GM19238 (cell line): ENCODE results near the gene SNRPA.

ENCODE experiments used
- DNase-seq: peaks from one replicate; pipeline ENCODE4 v3.0.0; 2011; ENCODE audit warnings: low spot score; ENCODE audit not compliant: insufficient read length

Gene SNRPA

DNA sequence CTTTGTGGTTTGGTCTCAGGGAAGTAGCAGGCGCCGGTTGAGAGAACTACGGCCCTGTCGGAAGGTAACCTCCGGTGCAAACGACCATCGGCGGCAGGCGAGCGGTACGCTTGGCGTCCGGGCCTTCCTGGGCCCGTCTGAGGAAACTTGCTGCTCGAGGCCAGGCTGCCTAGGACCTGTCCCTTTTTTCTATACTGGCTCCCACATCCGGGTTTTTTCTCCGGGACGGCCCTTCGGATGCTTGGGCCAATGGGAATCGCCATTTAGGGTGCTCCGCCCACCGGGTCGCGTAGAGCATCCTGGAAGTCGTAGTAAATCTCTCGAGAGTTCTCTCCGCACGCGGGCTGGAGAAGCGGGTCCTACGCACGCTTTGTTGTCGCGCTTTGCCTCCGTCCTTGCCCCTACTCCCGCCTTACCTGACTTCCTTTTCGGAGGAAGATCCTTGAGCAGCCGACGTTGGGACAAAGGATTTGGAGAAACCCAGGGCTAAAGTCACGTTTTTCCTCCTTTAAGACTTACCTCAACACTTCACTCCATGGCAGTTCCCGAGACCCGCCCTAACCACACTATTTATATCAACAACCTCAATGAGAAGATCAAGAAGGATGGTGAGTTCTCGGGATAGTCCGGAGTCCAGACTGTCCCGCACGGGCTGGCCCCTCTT, at the start of gene SNRPA:
TSS of gene SNRPA (plus strand) at position 330 of the 664 bp plus-strand sequence. CDS start at position 536, 206 bp downstream.
- DNase-seq: peak; percentile 87

DNA sequence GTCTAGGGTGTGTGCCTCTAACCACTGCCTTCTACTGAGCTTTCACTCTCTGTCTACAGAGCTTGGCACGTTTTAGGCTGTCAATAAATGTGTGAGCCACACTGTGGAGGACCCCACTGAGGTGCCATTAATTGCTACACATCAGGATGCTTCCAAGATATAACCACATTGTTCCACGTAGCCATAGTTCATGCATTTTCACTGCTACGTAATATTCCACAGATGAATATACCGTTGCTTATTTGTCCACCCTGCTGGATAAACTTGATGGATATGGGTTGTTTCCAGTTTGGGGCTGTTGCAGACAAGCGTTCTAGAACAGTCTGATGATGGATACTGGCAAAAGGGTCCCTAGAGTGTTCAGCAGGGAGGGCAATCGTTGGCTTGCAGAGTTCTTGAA, 49.2 kb upstream of the SNRPA start:
- DNase-seq: no peak

DNA sequence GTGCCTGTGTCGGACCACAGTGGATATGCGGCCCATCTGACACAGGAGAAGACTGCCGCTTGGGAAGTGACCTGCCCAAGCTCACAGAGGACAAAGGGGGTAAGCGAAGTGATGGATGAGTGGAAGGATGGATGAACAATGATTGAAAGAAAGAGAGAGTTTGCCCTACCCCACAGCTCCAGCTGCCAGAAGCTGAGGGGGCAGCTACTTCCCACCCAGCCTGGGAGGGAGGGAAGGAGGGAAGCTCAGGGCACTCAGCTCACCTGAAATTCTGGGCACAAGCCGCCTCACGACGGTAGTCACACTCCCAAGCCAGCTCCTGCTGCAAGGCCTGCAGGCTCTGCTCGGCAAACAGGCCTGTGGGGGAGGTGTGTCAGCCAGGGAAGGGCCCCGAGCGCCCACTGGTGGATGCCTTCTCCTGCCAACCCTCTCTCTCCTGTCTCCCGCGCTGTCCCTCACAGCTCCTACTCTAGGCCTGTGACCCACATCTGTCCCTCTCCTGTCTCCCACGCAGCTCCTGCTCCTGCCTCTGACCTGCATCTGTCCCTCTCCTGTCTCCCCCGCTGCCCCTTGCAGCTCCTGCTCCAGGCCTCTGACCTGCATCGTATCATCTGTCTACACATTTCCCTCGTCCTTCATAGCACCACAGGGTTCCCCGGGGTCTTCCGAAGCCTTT, 48.5 kb upstream of the SNRPA start:
- DNase-seq: no peak

DNA sequence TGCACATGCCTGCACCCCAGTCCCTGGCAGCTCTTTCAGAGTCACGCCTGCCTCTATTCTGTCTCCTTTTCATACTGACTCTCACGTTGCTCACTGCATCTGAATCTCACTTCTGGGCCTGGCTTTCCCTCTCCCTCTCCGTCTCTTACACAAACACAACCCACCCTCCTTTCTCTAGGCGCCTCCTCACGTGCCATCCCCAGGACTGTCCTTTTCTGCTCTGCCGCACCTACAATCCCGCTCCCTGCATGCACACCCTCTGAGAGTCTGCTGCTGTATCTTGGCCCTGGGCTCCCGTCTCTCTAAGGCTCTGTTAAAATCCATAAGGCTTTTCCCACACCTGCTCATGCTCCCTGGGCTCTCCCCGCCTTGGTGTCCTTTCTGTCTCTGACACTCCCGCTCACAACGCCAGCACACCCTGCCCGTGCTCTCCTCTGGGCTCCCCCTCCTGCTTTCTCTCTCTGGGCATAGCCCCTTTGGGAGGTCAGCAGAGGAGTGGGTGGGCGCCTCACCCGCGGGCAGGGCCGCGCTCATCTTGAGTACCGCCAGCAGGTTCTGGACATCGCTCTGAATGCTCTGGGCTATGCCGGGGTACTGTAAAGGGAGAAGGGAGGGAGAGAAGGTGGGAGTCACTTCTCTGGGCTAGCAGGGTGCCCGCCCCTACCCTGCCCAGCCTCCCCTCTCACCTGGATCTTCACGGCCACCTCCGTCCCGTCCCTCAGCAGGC, 47.8 kb upstream of the SNRPA start:
- no peak for DNase-seq

DNA sequence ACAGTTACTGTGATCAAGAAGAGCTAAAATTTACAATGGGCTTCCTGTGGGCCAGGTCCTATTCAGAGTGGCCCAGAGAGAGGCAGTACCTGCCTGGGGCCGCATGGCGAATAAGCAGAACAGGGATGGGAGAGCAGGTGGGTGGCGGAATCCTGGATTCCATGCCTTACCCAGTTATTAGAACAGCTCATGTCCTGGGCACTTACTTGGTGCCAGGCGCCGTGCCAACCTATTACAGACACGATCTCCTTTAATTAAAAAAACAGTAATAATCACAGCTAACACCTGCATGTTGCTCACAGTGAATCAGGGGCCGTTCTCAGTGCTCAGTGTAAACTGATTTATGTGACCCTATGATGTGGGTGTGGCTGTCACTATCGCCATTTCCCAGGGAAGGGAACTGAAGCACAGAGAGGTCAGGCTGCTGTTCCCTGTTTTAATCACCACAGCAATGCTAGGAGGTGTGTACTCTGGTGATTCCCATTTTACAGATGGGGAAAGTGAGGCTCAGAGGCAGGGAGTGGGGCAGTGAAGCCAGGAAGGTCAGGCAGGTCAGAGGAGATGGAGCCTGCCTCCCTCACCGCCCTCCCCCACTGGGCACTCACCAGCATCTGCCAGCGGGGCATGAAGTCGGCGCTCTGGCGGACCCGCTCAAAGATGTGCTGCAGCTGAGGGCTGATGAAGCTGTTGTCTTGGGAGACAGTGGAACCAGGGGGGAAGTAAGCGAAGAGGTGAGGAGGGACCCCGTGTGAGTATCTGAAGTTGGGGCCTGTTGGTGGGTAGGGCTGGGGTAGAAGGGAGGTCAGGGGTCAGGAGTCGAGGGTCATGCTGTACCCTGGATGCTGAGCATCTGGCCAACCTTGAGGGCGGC, 46.3 kb upstream of the SNRPA start:
- DNase-seq: no peak

DNA sequence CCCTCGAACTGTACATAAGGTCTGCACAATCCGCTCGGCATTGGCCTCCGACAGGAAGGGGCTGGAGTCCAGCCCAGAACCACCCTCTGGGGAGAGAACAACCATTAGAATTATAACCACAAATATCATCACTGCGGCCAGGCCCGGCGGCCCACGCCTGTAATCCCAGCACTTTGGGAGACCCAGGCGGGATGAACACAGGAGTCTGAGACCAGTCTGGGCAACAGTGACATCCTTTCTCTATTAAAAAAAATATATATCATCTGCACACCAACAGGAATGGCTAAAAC, 45.7 kb upstream of the SNRPA start:
- DNase-seq: no peak

DNA sequence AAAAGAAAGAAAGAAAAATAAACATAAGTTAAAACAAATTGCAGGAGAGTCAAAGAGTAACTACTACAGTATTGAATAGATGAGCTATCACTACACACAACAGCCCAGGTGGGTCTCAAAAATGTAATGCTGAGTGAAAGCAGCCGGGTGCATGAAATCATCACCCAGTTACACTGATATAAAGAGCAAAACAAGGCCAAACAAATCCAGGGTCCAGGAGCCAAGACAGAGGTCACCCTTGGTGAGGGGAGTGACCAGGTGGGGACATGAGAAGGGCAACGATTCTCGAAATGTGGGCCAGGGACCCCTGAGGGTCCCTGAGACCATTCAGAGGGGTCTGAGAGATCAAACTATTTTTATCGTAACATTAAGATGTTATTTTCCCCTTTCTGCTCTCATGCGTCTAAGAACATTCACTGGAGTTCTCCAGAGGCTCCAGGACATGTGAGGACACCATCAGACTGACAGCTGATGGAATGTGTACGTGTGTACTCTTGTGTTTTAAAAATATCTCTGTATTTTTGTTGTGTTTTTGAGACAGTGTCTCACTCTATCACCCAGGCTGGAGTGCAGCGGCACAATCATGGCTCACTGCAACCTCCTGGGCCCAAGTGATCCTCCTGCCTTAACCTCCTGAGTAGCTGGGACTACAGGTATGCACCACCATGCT, 44.9 kb upstream of the SNRPA start:
- DNase-seq: no peak

DNA sequence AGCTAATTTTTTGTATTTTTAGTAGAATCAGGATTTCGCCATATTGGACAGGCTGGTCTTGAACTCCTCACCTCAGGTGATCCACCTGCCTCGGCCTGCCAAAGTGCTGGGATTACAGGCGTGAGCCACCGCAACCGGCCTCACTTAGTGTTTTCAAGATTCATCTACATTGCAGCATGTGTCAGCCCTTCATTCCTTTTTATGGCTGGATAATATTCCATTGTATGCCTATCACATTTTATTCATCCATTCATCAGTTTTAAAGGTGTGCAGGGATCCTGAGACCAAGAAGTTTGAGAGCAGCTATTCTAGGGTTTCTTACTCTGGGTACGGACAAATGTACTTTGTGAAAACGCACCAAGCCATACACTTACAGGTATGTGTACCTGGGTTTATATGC, 43.4 kb upstream of the SNRPA start:
- DNase-seq: no peak

DNA sequence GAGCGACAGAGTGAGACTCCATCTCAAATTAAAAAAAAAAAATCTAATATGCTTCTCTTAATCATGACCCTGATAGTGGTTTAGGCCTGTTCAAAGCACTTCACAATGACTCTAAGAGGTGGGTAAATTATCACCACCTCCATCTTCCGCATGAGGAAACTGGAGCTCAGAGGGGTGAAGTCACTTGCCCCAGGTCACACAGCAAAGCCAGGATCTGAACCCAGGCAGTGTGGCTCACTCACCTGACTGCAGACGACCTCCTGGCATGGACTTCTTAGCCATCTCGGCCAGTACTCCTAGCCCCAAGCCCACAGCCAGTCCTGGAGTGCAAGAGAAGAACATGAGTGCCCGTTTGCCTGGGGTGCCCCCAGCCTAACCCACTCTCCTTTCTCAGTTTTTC, 41.2 kb upstream of the SNRPA start:
- DNase-seq: no peak

DNA sequence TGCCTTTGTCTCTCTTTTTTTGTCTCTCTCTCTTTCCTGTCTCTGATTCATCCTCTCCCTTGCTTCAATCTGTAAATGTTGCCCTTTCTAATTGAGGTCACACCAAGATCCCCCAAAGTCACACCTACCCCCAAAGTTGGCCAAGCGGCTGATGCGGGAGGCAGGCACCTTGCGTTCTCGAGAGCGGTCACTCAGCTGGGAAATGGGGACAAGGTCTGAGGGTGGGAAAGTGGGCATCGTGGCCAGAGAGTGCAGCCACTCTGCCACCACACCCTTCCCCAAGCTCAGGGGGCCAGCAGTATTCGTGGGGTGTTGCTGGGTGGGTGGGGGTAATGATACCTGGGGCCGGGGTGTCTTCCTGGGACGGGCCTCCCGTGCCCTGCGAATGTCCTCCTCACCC, 37.1 kb upstream of the SNRPA start:
- no peak for DNase-seq

DNA sequence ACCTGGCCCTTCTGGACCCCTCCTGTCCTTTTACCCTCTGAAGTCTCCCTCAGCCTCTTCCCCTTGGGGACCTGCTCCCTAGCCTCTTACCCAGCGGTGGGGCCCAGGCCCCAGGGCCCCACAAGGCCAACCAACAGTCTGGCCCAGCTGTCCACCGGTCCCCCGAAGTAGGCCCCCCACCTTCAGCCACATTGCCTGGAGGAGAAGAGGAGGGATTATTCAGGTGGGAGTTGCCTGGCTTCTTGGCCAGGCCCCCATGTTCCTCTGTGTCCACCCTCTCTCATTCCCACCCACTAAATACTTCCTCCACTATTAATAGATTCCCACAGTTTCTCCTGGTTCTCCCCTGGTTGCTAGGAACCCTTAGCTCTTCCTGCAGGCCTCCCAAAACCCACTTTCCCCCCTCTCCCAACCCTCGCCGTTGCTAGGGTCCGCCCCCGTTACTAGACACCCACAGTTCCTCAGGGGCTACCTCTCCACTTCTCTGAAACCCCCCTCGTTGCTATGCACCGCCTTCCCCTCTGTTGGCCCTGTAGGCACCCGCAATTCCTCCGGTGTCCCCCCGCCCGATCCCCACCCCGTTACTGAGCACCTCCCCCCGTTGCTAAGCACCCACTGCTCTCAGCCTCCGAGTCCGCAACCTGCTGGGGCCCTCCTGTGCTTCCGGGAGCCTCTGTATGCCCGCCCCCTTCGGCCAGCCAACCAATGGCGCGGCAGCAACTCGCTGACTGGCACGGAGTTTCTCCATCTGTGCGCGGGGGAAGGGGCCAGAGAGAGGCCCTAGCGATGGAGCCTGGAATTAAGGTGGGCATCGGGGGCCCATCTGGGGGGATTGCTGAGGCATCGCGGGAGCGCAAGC, 36.3 kb upstream of the SNRPA start:
- peak; percentile 94 for DNase-seq

DNA sequence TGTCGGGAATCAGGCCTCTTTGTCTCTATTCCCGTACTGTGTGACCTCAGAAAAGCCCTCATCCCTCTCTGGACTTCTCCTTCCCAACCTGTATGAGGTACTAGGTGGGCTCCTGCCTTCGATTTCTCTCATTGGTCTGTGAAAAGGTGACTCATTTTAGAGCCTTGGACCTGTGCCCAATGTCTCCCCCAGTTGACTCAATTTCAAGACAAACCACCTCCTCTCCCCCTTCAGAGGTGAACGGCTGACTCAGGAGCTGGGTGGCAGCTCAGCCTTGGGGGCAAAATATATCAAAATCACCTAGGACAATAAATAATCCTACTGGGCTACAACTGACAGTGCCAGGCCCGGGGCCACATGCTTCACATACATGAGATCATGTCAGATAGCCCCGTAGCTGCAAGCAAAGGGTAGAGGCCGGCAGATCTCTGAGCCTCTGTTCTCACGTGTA, 34.9 kb upstream of the SNRPA start:
- DNase-seq: no peak

DNA sequence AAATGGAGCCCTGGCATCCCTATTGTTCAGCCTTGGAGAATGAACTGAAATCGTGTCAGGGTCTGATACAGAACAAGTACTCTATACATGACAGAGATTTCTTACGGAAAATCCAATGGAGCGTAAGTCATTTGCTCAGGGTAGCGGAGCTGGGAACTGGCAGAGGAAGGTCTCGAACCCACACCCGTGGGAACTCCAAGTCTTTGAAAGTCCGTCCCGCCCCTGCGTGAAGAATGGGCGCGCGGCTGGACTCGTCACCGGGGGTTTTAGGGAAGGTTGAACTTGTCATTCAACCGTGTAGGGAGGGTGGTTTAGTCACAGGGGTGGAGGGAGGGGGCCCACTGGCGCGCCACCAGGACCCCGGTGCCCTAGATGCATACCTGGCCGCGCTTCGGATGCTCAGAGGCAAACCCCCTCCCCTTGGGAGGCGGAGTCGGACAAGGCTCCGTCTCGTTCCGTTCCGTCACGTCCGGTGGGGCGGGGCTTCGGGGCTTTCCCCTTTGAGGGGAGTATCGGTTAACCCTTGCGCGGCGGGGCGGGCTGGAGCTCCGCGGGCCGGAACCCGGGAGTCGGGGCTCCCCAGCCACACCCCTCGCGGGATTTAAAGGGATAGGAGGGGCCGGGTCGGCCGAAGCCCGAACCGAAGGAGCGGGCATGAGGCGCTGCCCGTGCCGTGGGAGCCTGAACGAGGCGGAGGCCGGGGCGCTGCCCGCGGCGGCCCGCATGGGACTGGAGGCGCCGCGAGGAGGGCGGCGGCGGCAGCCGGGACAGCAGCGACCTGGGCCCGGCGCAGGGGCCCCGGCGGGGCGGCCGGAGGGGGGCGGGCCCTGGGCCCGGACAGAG, 34.3 kb upstream of the SNRPA start, which contains the start of the genes COQ8B and ITPKC:
TSS of gene COQ8B (minus strand) at position 405 of the 843 bp plus-strand sequence. CDS start 2,254 bp downstream, outside the sequence.
TSS of gene ITPKC (plus strand) at position 631 of the 843 bp plus-strand sequence. CDS start at position 655, 24 bp downstream.
- peak; percentile 97 for DNase-seq

DNA sequence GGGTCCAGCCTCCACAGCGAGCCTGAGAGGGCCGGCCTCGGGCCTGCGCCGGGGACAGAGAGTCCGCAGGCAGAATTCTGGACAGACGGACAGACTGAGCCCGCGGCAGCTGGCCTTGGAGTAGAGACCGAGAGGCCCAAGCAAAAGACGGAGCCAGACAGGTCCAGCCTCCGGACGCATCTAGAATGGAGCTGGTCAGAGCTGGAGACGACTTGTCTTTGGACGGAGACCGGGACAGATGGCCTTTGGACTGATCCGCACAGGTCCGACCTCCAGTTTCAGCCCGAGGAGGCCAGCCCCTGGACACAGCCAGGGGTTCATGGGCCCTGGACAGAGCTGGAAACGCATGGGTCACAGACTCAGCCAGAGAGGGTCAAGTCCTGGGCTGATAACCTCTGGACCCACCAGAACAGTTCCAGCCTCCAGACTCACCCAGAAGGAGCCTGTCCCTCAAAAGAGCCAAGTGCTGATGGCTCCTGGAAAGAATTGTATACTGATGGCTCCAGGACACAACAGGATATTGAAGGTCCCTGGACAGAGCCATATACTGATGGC, 33.6 kb upstream of the SNRPA start:
- no peak for DNase-seq

DNA sequence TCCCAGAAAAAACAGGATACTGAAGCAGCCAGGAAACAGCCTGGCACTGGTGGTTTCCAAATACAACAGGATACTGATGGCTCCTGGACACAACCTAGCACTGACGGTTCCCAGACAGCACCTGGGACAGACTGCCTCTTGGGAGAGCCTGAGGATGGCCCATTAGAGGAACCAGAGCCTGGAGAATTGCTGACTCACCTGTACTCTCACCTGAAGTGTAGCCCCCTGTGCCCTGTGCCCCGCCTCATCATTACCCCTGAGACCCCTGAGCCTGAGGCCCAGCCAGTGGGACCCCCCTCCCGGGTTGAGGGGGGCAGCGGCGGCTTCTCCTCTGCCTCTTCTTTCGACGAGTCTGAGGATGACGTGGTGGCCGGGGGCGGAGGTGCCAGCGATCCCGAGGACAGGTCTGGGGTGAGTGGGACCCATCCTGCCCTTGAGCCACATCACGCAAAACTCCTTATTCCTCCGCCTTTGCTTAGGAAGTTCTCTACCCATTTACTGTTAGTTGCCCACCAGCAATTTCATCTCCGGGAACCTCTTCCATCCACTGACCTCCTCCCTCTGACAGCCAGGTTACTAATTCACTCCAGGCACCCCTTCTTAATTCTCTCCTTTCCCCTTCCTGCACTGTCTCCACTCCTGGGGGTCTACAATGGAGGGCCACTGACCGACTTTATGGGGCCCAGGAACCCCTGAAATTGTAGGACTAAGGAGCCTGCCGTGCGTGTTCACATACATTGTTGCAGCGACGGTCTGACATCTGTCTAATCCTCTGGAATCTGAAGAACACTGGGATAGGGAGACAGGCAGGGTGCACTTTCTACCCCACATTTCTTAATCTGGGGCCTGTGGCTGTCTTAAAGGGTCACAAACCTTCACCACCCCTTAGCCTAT, 32.9 kb upstream of the SNRPA start:
- DNase-seq: no peak

DNA sequence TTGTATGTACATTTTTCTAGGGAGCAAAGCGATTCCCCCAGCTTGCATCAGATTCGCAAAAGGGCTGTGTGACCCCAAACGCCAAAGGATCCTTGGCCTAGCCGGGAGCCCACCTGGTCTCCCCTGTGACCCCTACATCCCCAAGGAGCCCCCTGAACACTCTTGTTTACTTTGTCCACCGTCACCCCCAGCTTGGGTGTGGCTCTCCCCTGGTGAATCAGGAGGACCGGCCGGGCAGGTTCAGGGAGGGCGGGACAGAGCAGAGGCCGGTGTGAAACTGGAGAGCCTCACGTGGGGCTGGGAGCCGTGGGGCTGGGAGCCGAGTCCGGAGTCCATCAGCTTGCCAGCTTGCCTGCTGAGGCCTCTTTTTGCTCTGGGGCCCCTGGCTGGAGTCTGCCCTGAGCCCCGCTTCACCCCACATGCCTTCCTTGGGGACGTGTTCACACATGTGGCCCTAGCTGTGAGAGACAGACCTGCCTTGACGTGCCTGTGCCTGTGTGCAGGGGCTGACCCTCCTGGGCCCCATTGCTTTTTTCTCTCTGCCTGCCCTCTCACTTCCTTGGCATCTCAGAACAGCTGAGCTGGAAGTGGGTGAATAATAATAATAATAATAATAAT, 32.1 kb upstream of the SNRPA start:
- no peak for DNase-seq

DNA sequence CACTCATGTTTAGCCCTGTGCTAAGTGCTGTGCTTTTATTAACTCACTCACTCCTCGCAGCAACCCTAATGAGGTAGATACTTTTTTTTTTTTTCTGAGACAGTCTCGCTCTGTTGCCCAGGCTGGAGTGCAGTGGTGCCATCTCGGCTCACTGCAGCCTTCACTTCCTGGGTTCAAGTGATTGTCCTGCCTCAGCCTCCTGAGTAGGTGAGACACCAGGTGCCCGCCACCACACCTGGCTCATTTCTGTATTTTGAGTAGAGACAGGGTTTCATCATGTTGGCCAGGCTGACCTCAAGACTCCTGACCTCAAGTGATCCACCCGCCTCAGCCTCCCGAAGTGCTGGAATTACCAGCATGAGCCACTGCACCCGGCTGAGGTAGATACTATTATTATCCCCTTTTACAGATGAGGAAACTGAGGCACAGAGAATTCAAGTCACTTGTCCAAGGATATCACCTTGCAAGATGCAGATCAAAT, 31.5 kb upstream of the SNRPA start:
- no peak for DNase-seq
